Neuronal stem cell (in vitro differentiated cells): Measurements from ENCODE around the gene TPT1.

ENCODE experiments used
- DNase-seq: peaks from one replicate; pipeline ENCODE4 v3.0.0-alpha.2; 2013; ENCODE audit warnings: low spot score
- H2AFZ ChIP-seq: one replicate; pipeline ENCODE4 v1.6.1; 2013; ENCODE audit warnings: mild to moderate bottlenecking, low read length, inconsistent platforms
- H2AK5ac ChIP-seq: 2 replicates; pipeline ENCODE4 v1.6.1; 2013; ENCODE audit warnings: low read depth, mild to moderate bottlenecking, inconsistent platforms, low read length, moderate library complexity, mixed read lengths
- H2BK120ac ChIP-seq: 2 replicates; pipeline ENCODE4 v1.6.1; 2013; ENCODE audit warnings: low read depth, mild to moderate bottlenecking, inconsistent platforms, low read length, moderate library complexity, mixed read lengths
- H2BK12ac ChIP-seq: one replicate; pipeline ENCODE4 v1.6.1; 2013; ENCODE audit warnings: low read length, inconsistent platforms
- H2BK15ac ChIP-seq: 2 replicates; pipeline ENCODE4 v1.6.1; 2013; ENCODE audit warnings: mild to moderate bottlenecking, low read length, inconsistent platforms, mixed read lengths
- H2BK5ac ChIP-seq: one replicate; pipeline ENCODE4 v1.6.1; 2013; ENCODE audit warnings: inconsistent platforms, mild to moderate bottlenecking, low read length, moderate library complexity
- H3K14ac ChIP-seq: one replicate; pipeline ENCODE4 v1.6.1; 2013; ENCODE audit warnings: low read length, inconsistent platforms
- H3K18ac ChIP-seq: 2 replicates; pipeline ENCODE4 v1.6.1; 2013; ENCODE audit warnings: low read length, inconsistent platforms
- H3K23ac ChIP-seq: 2 replicates; pipeline ENCODE4 v1.6.1; 2013; ENCODE audit warnings: low read depth, mild to moderate bottlenecking, mixed read lengths, low read length, inconsistent platforms; ENCODE audit not compliant: poor library complexity
- H3K27ac ChIP-seq: replicated peaks from 3 replicates; pipeline ENCODE4 v1.5.1; 2013; ENCODE audit warnings: low read length, inconsistent platforms
- H3K27me3 ChIP-seq, 3 experiments: 2 replicates each; pipeline ENCODE4 v1.6.1; 2013; ENCODE audit warnings: low read length in 3 of 3, mild to moderate bottlenecking in 2 of 3, inconsistent platforms in 1 of 3, low read depth in 1 of 3, mixed read lengths in 1 of 3, moderate library complexity in 1 of 3; ENCODE audit not compliant: control insufficient read depth in 3 of 3, insufficient read depth in 3 of 3
- H3K36me3 ChIP-seq, 2 donors: replicated peaks in 1 of 2; 2 replicates each; pipeline ENCODE4 v1.6.1; 2013; ENCODE audit warnings: low read length in 2 of 2; ENCODE audit not compliant: control insufficient read depth in 2 of 2, insufficient read depth in 2 of 2
- H3K4ac ChIP-seq: 2 replicates; pipeline ENCODE4 v1.6.1; 2013; ENCODE audit warnings: inconsistent platforms, mild to moderate bottlenecking, low read length, moderate library complexity
- H3K4me1 ChIP-seq, 2 donors: 1 replicate in 1 of 2; 2 replicates in 1 of 2; pipeline ENCODE4 v1.6.1; 2013; ENCODE audit warnings: low read length in 2 of 2, low read depth in 1 of 2; ENCODE audit not compliant: control insufficient read depth in 2 of 2, insufficient read depth in 1 of 2
- H3K4me2 ChIP-seq: one replicate; pipeline ENCODE4 v1.6.1; 2013; ENCODE audit warnings: mild to moderate bottlenecking, low read length, inconsistent platforms; ENCODE audit not compliant: insufficient read depth, poor library complexity, severe bottlenecking
- H3K4me3 ChIP-seq, 2 donors: 2 replicates each; pipeline ENCODE4 v1.5.1; 2013; ENCODE audit warnings: low read length in 2 of 2, mild to moderate bottlenecking in 2 of 2, inconsistent platforms in 1 of 2, moderate library complexity in 1 of 2
- H3K79me1 ChIP-seq: one replicate; pipeline ENCODE4 v1.6.1; 2013; ENCODE audit warnings: low read depth, mild to moderate bottlenecking, inconsistent platforms, low read length, moderate library complexity
- H3K9ac ChIP-seq: one replicate; pipeline ENCODE4 v1.6.1; 2013; ENCODE audit warnings: mild to moderate bottlenecking, low read depth, low read length, inconsistent platforms; ENCODE audit not compliant: poor library complexity
- H3K9me3 ChIP-seq, 2 donors: replicated peaks in 1 of 2; 2 replicates each; pipeline versions ENCODE3 to v1.6.1; 2013; ENCODE audit warnings: low read length in 2 of 2, mild to moderate bottlenecking in 2 of 2, inconsistent platforms in 1 of 2, low read depth in 1 of 2, mixed read lengths in 1 of 2, moderate library complexity in 1 of 2; ENCODE audit not compliant: control insufficient read depth in 2 of 2, insufficient read depth in 1 of 2
- H4K8ac ChIP-seq: one replicate; pipeline ENCODE4 v1.6.1; 2013; ENCODE audit warnings: low read depth, mild to moderate bottlenecking, inconsistent platforms, low read length, moderate library complexity
- H4K91ac ChIP-seq: one replicate; pipeline ENCODE4 v1.6.1; 2013; ENCODE audit warnings: low read length, low read depth, mild to moderate bottlenecking, inconsistent platforms; ENCODE audit not compliant: poor library complexity
- WGBS, 2 donors: extraction: QIAGEN DNeasy Blood & Tissue Kit; methylation state at CpG; one replicate each; pipeline ENCODE4 v1.1.7; 2013; ENCODE audit warnings: missing lambda C conversion rate in 2 of 2, mixed read lengths in 1 of 2; ENCODE audit not compliant: insufficient read length in 2 of 2, insufficient replicate concordance in 1 of 2; ENCODE audit errors: extremely low coverage in 2 of 2; 5-methylcytosine and 5-hydroxymethylcytosine counted together
- small RNA-seq: library from polyadenylated mRNA; stranded (forward); fragments of <200 nt; extraction: miRNeasy Mini kit (QIAGEN cat#:217004); gene quantifications from one replicate; pipeline ENCODE3, GENCODE V24; 2013; ENCODE audit not compliant: insufficient read depth

TPT1 gene

DNA sequence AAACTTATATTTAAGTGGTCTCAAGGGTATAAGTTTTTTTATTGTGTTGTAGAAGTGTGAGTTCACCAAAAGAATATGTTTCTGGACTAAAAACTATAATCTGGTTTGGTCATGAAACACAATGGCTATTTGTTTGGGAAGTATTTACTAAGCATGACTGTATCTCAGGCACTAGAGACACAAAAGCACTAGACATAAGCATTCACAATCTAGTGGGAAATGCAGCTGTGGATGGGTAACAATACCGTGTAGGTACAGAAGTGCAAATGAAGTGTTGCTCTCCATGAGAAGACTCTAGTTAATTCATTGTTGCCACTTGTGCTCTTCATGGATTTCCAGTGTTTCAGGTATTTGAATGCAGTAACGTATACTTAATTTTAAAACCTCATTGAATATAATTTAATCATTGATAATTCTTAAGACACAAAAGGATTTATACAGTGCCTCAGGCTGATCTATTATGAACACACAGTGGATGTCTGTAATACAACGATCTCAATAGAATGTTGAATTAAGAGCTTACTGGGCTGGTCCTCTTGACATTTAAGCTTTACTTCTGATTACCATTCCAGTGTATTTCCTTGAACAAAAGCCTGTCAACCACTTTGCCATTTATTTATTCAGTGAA lies 50.9 kb downstream of the TPT1 start:
- Histone ChIP-seq H3K4me1 (no peaks in the 10 kb centered on the region), H3K4ac (no peak overlapping the region), H3K4me3 (no peak overlapping the region), H3K27ac (no peak overlapping the region), H2AFZ (no peak overlapping the region), H3K36me3 (peaks cover 3 to 12% of the 10 kb centered on the region in 2 donors), H4K91ac (no peak overlapping the region), H2BK15ac (no peak overlapping the region), H4K8ac (no peak overlapping the region), H2AK5ac (no peak overlapping the region), H3K9me3 (no peaks in the 10 kb centered on the region), H2BK12ac (no peak overlapping the region), H3K18ac (no peak overlapping the region), H2BK5ac (no peak overlapping the region), H2BK120ac (no peak overlapping the region), H3K27me3 (no peaks in the 10 kb centered on the region), H3K23ac (no peak overlapping the region), H3K9ac (no peak overlapping the region), H3K14ac (no peak overlapping the region), H3K79me1 (no peaks in the 10 kb centered on the region), H3K4me2 (no peak overlapping the region)
- no CpG with 5 or more reads among the region's 3 CpGs for WGBS, 2 donors
- DNase-seq, result no peak

Small RNA genes lying within 50 kb of the gene (small RNA-seq; reads per million reads assigned to genes)
- gene SNORA31, result 893 reads per million, percentile 99 among the genes with 10 or more reads in this experiment
